ENCODE measurements around the gene PCSK4.

Gene PCSK4

DNA sequence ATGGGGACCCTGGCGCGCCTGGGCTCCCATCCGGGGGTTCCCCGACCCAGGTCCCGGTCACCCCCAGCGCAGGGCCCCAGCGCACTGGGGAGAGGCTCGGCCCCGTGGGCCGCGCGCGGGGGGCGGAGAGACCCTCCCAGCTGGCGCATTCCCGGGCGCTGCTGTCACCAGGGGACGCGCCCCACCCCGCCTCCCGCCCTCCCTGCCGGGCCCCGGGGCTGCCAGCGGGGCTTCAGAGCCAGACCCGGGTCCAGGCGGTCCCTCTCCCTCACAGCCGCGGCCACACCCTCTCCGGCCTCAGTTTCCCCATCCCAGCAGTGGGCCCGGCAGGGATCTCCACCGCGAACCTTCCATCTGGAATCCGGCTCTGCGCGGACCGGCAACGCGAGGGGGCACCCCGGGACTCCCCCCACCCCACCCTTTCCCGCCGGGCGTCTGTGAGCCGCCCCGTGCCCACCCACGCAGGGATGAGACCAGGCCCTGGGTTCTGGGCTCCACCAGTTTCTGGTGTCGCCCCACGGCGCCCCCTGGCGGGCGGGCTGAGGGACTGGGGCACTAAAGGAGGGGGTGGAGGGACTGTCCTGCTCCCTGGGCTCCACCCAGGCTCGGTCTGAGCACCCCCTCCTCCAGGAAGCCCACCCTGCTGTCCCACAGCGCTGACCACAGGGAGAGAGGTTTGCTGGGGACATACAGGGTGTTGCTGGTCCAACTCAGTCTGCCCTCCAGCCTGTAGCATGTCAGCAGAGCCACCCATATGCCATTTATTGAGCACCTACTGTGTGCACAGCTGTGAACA lies 23.5 kb upstream of the PCSK4 start:
- peak; percentile 78 to 87 for DNase-seq
- TF ChIP-seq GATA1 (IDR thresholded peaks at IDR 0.05; ENCODE audit: low read depth, low read length) (no peak), POLR2A (IDR thresholded peaks at IDR 0.05; ENCODE audit: low read length) (no peak)

DNA sequence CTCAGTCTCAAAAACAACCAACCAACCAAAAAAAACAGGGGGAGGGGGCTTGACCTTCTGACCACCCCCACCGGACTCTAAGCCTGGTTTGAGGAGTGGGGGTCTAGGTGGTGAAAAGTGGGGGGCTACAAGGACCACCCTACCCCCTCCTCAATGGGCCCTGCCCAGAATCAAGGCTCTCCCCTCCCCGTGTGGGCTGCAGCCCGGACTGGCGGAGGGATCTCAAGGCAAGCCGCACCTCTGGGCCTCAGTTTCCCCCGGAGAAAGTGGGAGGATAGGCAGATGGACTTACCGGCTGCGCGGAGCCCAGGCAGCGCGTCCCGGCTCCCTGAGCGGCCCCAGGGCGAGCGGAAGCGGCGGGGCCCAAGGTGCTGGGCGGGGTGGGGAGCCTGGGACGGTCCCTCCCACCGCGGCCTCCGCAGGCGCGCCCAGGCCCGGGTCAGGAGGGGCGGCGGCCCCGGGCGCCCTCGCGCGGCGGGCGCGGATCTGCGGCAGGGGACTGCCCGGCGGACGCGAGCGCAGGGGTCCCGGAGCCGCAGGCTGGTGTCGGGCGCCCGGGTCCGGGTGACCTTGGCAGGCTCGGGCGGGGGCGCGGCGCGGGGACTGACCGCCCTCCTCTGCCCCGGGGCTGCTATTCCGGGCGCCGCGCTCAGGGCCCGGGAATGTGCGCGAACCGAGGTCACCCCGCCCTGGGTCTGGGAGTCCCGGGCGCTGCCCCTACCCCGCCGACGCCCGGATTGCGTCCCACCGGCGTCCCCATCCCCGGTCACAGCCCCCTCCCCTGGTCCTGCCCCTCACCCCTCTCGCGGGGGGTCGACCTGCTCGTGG lies 22.7 kb upstream of the PCSK4 start, which contains the start of gene ADAMTSL5:
TSS of gene ADAMTSL5 (minus strand) at position 349 of the 828 bp plus-strand sequence. CDS start 2,076 bp downstream, outside the sequence.
- no peak for TF ChIP-seq POLR2A (IDR thresholded peaks at IDR 0.05; ENCODE audit: low read length)
- TF ChIP-seq GATA1 (IDR thresholded peaks at IDR 0.05; ENCODE audit: low read depth, low read length), result no peak
- peak; percentile 83 to 87 for DNase-seq

DNA sequence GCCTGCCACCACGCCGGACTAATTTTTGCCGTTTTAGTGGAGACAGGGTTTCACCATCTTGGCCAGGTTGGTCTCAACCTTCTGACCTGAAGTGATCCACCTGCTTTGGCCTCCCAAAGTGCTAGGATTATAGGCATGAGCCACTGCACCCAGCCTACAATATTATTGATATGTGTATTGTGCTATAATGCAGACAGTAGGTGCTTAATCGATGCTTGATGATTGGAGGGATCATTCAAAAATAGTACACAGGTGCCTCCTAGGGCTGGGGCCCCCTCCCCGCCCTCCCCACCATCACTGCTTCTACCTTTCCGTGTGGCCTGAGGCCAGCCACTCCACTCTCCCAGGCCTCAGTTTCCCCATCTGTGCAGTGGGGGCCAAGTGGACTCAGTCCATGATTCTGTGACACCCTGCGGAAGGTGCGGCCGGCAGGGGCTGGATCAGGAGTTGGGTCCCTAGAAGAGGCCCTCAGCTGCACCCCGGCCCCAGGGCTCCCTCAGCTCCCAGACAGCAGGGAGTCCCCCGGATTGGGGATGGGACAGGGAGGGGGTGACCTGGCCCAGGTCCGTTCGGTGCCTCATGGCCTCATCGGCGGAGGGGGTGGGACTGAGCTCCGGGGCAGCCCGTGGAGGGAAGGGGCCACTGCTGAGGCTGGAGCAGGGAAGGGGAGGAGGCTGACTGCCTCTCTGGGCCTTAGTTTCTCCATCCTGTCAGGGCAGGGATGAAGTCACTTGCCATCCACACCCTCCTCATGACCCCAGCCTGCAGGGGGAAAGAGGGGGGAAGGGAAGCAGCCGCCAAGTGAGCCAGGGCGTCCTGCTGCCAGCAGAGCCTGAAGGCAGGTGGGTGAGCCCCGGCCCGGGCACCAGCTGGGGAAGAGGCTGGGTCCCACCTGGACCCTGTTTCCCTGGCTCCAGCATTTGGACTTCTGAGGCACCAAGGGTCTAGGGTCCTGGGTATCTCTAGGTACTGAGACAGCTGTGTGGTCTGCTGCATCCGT lies 21.5 kb upstream of the PCSK4 start:
- no peak for DNase-seq
- TF ChIP-seq GATA1 (IDR thresholded peaks at IDR 0.05; ENCODE audit: low read depth, low read length), result no peak
- TF ChIP-seq POLR2A (IDR thresholded peaks at IDR 0.05; ENCODE audit: low read length), result no peak

DNA sequence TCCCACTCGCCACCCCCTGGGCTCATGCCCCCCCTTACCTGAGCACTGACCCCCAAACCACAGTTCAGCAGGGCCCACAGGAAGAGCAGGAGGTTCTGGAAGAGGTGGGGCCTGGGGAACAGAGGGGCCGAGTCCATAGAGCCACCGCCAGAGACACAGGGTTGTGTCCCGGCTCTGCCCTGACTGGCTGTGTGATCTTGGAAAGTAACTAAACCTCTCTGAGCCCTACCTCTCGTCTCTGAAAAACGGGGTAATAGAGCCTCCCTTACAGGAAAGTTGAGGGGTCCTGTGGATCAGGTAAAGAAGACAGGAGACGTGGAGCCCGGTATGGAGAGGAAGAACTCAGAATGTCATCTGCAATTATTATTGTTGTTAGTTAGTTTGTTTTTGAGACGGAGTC lies 20.7 kb upstream of the PCSK4 start:
- TF ChIP-seq POLR2A (IDR thresholded peaks at IDR 0.05; ENCODE audit: low read length) (no peak), GATA1 (IDR thresholded peaks at IDR 0.05; ENCODE audit: low read depth, low read length) (no peak)
- no peak for DNase-seq

DNA sequence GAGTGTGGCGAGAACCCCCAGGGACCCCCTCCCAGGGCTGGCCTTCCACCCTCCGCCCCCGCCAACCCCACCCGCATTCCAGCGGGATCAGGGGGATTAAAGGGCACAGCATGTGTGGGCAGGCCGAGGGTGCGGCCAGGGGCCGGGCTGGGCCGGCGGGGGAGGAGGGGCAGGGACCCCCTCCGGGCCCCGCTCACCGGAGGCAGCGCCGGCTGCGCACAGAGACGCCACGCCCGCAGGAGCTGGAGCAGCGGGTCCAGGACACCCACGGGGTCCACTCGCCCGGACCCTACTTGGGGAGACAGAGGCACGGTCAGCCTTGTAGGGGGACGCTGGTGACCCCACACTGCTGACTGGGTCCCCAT lies 20.3 kb upstream of the PCSK4 start:
- no peak for DNase-seq
- TF ChIP-seq POLR2A (IDR thresholded peaks at IDR 0.05; ENCODE audit: low read length) (no peak), GATA1 (IDR thresholded peaks at IDR 0.05; ENCODE audit: low read depth, low read length) (no peak)

DNA sequence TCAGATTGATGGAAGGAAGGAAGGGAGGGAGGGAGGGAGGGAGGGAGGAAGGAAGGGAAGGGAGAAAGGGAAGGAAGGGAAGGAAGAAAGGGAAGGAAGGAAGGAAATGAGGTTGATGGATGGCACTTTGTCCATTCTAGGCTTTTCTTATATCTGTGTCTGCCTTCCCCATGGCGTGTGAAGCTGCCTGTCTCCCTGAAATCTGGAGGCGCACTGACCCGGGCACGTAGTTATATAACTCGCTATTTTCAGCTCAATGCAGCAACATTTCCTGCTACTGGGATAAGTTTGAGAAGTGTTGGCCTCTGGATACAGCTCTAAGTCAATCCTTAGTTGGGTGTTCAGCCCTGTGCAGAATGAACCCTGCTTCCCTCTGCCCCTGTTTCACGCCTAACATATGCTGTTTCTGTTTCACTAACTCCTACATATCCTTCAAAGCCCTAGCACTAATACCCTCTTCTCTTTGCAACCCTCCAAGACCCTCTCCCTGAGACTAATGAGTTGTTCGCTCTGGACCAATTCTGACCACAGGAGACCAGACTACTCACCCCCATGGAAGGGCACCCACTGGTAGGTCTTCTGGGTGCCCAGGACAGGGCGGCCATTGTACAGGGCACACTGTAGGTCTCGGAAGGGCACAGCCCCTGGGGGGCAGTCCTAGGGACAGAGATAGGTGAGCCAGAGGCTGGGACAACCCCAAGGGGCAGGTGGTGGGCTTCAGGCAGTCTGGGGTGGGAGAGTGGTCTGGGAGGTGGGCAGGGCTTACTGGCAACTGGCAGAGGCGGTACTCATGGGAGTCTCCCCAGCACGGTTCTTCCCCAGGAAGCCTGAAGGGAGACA lies 19.7 kb upstream of the PCSK4 start:
- TF ChIP-seq GATA1 (IDR thresholded peaks at IDR 0.05; ENCODE audit: low read depth, low read length), result no peak
- TF ChIP-seq POLR2A (IDR thresholded peaks at IDR 0.05; ENCODE audit: low read length), result no peak
- no peak for DNase-seq

DNA sequence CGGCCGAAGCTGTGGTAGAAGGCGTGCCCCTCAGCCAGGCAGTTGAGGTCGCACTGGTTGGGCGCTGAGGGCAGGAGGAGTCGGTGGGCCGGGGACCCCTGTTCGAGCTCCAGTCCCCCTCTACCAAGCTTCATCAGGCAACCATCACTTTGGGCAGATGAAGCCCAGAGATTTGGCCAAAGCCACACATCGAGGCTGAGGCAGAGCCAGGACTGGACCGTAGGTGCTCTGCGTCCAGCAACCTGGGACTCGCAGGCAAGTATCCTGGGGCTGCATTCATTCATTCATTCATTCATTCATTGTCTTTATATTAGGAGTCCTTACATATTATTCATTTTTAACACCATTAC lies 18.3 kb upstream of the PCSK4 start:
- no peak for DNase-seq
- TF ChIP-seq GATA1 (IDR thresholded peaks at IDR 0.05; ENCODE audit: low read depth, low read length) (no peak), POLR2A (IDR thresholded peaks at IDR 0.05; ENCODE audit: low read length) (no peak)

DNA sequence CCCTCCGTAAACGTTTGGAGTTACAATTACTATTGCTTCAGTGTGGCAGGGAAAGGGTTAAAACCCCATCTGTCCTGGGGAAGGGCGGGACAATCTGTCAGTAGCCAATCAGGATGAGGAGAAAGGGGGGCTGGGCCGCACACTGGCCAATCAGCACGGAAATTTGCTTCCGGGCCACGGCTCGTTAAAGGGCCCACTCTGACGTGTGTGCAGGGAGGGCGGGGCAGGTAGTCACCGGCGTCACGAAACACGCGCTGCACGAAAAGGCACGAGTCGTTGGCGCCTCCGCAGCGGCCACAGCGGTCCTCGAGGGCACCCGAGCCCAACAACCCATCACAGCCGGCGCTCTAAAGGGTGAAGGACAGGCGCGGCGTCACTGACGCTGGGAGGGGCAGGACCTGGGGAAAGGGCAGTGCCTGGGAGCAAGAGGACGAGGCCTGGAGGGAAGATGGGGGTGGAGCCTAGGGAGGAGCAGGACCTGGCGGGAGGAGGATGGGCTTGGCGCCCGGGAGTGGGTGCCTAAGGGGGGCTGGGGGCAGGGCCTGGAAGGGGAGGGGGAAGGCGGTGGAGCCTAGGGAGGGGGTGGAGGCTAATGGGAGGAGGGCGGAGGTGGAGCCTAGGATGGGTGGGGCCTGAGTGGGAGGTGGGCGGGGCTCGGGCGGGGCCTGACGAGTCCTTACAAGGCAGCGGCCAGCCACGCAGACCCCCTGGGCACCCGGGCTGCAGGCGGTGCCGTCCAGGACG lies 17.8 kb upstream of the PCSK4 start:
- DNase-seq, result peak; percentile 96 to 97
- TF ChIP-seq GATA1 (IDR thresholded peaks at IDR 0.05; ENCODE audit: low read depth, low read length), result no peak
- no peak for TF ChIP-seq POLR2A (IDR thresholded peaks at IDR 0.05; ENCODE audit: low read length)

DNA sequence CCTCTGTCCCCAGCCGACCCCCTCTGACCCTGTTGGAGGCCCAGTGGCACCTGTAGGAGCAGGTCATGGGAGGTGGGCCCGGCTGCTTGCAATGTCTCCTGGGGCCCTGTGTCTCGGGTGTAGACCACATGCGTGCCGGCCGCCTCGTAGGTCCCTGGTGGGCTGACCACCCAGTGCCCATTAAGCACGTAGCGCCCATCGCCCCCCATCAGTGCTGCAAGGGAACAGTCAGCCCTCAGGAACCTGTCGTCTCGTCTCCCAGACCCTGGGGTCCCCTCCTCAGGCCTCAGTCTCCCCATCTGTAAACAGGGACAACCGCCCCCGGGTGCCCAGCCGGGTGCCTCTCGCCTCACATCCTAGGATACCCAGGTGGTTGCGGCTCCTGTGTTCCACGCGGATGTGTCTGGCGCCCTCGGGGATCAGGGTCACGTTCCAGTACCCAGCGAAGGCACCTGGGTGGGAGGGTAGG lies 17.1 kb upstream of the PCSK4 start:
- no peak for DNase-seq
- TF ChIP-seq POLR2A (IDR thresholded peaks at IDR 0.05; ENCODE audit: low read length) (no peak), GATA1 (IDR thresholded peaks at IDR 0.05; ENCODE audit: low read depth, low read length) (no peak)

DNA sequence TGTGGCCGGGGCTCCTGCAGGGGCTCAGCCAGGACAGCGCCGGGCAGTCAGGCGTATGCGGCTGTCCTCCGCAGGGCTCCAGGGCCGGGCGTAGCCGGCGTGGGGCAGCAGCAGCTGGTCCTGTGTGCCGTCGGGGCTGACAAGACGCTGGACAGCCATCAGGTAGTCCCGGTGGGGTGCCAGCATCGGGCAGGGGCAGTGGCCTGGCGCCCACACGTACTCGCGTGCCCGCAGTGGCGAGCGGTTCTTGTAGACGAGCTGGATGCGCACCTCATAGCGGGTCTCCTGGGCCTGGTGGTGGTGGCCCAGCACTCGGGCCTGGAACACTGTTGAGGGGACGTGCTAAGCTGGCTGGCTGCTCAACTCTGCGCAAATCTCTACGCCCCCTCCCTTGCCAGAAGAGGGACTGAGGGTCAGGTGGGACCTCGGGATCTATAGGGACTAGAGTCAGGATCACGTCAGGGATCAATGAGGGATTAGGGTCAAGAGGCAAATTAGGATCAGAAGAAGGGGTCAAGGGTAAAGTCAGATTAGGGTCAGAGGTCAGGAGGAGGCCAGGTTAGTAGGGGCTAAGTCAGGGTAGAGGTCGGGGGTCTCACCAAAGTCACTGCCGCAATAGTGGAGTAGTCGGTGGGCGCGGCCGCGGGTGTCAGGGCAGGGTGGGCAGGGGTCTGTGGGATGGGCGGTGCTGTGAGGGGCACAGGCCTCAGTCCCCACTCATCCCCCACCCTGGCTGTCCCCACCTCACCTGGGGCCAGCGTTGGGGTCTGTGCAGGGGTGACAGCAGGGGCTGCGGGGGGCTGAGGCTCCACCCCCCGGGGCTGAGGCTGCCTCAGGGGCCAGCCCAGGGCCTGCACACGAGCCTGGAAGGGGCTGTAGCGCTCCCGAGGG lies 16.1 kb upstream of the PCSK4 start:
- TF ChIP-seq GATA1 (IDR thresholded peaks at IDR 0.05; ENCODE audit: low read depth, low read length) (no peak), POLR2A (IDR thresholded peaks at IDR 0.05; ENCODE audit: low read length) (no peak)
- DNase-seq, result no peak

DNA sequence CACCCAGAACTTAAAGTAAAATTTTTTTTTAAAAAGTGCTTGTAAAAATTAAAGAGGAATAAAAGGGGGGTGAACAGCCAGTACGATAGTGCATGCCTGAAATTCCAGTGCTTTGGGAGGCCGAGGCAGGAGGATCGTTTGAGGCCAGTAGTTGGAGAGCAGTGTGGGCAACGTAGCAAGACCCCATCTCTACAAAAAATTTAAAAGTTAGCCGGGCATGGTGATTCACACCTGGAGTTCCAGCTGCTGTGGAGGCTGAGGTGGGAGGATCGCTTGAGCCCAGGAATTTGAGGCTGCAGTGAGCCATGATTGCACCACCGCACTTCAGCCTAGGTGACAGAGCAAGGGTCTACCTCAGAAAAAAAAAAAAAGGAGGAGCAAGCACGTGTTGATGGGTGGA lies 14.9 kb upstream of the PCSK4 start:
- TF ChIP-seq GATA1 (IDR thresholded peaks at IDR 0.05; ENCODE audit: low read depth, low read length), result no peak
- DNase-seq, result no peak

Measured in erythroblast (primary cell).